Hepatic stellate cell (primary cell): ENCODE measurements around the gene SPATA21.
"Not testable (repeated sequence)": the region's sequence is repeated elsewhere in the genome, so short reads cannot be mapped to it uniquely, and the experiment has no call there.

Experiments
- DNase-seq: peaks from one replicate; pipeline ENCODE4 v3.0.0; 2011; ENCODE audit warnings: low spot score

Gene SPATA21

GRCh38 chr1:16383888-16384287 lies 53.3 kb downstream of the SPATA21 start:
- peak; percentile 54 for DNase-seq

GRCh38 chr1:16380868-16381267 lies 56.4 kb downstream of the SPATA21 start:
- DNase-seq, result no peak

GRCh38 chr1:16378443-16378842 lies 58.8 kb downstream of the SPATA21 start:
- no peak for DNase-seq

GRCh38 chr1:16376971-16377370 lies 60.3 kb downstream of the SPATA21 start:
- no peak for DNase-seq

- DNase-seq, result no peak
These were observed 61.5 kb downstream of the SPATA21 start for GRCh38 chr1:16375521-16376340.

- no peak for DNase-seq
These were observed 63.0 kb downstream of the SPATA21 start for GRCh38 chr1:16374266-16374665.

GRCh38 chr1:16372535-16373285 lies 64.5 kb downstream of the SPATA21 start:
- DNase-seq, result no peak

- no peak for DNase-seq
These were observed 65.5 kb downstream of the SPATA21 start for GRCh38 chr1:16371725-16372124.

- no peak for DNase-seq
These were observed 67.4 kb downstream of the SPATA21 start for GRCh38 chr1:16369821-16370220.

GRCh38 chr1:16367968-16368890 lies 69.0 kb downstream of the SPATA21 start:
- no peak for DNase-seq

GRCh38 chr1:16367258-16367967 lies 69.8 kb downstream of the SPATA21 start:
- no peak for DNase-seq

GRCh38 chr1:16366722-16367257 lies 70.4 kb downstream of the SPATA21 start, which contains the start of gene SZRD1:
Gene SZRD1 (plus strand): TSS chr1:16367242. CDS start chr1:16367258, 16 bp downstream.
- peak; percentile 92 for DNase-seq

- DNase-seq, result not testable (repeated sequence)
These were observed 72.1 kb downstream of the SPATA21 start for GRCh38 chr1:16365146-16365498.

- no peak for DNase-seq
These were observed 80.4 kb downstream of the SPATA21 start for GRCh38 chr1:16356867-16357266.

- DNase-seq, result no peak
These were observed 82.6 kb downstream of the SPATA21 start for GRCh38 chr1:16354619-16355018.

- DNase-seq, result no peak
These were observed 84.2 kb downstream of the SPATA21 start for GRCh38 chr1:16352842-16353535.

GRCh38 chr1:16351994-16352841 lies 85.0 kb downstream of the SPATA21 start, which contains the start of gene FBXO42:
Gene FBXO42 (minus strand): TSS chr1:16352480. CDS start chr1:16315418, 37,062 bp downstream.
- DNase-seq, result peak; percentile 92

GRCh38 chr1:16351456-16351993 lies 85.7 kb downstream of the SPATA21 start:
- no peak for DNase-seq

GRCh38 chr1:16349847-16350406 lies 87.3 kb downstream of the SPATA21 start:
- no peak for DNase-seq
